GM21825 (cell line): ENCODE measurements around the gene TSHZ1.

Experiments
- ATAC-seq: cut with Tn5 transposase; IDR thresholded peaks from one replicate; pipeline ENCODE4 v1.9.1; 2021; ENCODE audit warnings: mild to moderate bottlenecking, moderate library complexity; ENCODE audit not compliant: unreplicated experiment

The TSHZ1 gene

DNA sequence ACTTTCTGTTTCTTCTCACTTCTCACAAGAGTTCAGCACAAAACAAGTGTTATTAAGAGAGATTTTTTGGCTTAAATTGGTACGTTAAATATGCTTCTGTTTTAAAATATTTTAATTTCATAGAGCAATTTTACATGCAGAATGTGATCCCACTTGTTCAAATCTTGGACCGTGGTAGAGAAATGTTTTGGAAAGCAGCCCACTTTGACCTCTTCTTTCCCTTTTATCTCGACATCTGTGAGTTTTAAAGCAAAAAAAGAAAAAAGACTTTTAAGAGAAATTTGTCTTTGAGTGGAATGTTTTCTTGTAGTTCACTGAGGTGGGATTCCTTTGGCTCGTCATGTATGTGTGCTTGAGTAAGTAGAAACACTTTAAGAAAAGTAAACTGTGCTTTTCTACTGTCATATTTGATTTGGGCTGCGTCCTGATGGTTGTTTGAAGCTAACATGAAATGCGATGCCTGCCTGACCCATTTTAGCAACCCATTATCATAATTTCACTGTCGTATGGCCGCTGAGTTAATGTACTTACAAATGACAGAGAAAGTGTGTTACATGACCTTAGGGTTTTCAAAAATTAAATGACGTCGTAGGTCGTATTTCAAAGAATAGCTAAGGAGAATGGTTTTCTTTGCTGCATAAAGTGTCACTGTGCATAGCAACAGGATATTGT lies 54.5 kb downstream of the TSHZ1 start:
- no peak for ATAC-seq

GRCh38 chr18:75265872-75266271 lies 55.3 kb downstream of the TSHZ1 start:
- no peak for ATAC-seq

- ATAC-seq = no peak
Observed at GRCh38 chr18:75267643-75268363, 57.2 kb downstream of the TSHZ1 start.

DNA sequence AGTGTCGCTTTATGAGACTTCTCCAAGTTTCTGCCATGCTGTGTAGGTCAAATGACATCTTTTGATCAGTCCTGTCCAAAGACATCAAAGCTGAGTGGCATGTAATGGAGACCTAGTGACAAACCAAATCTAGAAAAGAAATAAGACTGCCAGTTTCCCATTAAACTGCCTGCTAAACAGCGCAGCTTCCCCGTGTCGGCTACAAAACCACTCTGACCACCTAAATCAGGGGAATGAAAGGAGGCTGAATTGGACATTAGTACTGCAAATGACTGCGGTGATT lies 57.7 kb downstream of the TSHZ1 start:
- no peak for ATAC-seq

DNA sequence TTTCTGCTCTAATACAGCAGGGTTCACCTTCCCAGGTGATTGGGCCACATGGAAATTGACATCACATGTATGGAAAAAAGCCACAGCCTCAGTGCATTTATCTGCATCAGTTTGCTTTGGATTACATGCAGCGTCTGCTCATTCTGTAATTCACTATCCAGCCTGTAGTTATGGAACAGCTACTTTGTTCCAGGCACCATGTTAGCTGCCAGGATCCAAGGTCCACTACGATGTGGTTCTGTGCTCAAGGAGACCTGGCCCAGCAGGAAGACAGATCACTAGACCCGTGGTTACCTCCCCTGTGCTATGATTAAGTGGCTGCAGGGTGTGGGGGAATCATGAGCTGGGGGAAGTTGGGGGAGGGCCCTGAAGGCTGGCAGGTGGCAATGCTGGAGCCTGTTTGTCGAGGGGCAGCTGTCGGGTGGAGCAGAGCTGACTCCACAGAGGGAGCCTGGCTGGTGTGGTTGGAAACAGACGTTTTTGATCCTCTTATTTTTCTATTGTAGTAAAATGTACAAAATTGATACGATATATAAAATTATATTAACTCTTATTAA lies 58.6 kb downstream of the TSHZ1 start:
- ATAC-seq = no peak

- ATAC-seq = no peak
Observed at GRCh38 chr18:75269696-75270095, 59.1 kb downstream of the TSHZ1 start.

DNA sequence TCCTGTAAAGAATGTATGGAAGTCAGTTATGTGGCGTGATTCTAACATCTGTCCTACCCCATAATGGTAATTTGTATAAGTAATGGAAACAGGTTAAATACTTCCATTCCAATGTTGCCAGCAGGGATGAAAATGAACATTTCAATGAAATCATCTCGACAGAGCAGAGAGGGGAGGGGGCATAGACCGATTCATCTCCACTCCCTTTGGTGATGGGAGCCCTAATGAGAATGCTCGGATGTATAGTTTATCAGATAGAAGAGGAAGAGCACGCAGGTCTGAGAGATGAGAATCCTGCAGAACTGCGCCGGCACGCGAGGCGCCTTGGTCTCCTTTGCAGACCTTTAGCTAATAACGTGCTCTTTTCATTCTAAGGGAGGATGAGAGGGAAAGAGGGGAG lies 61.4 kb downstream of the TSHZ1 start:
- ATAC-seq = no peak

GRCh38 chr18:75273817-75274216 lies 63.2 kb downstream of the TSHZ1 start:
- no peak for ATAC-seq

- no peak for ATAC-seq
Observed at GRCh38 chr18:75275226-75275625, 64.6 kb downstream of the TSHZ1 start.

DNA sequence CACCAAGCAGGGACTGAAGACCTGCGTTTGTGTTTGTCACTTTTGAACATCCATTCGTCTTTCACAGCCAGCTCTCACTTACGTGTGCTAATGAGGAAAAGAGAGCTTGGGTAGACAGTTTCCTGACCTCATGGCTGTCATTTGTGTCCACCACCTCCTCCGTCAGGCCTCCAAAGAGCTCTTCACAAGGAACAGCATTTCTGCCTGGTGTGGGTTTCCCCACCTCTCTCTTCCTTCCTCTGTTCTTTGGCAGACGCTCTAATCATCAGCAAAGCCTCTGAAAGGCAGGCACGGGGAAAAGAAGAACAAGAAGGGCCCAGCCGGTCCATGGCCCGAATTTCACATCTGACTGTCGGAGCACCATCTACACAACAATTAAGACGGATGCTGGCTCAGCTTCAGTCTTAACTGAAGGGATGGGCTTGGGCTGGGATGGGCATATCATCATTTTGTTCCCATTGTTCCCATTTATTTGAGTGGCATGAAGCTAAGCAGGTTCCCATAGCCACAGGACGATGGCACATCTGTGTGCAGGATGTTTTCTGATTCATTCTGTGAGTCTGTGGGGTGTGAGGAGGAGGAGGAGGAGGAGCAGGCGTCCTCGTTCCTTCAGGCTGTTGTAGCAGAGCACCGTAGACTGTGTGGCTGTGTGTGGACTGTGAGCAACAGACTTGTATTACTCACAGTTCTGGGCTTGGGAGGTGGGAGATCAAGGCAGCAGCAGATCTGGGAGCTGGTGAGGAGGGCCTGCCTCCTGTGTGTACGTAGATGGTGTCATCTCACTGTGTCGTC lies 66.4 kb downstream of the TSHZ1 start:
- no peak for ATAC-seq

- ATAC-seq = no peak
Observed at GRCh38 chr18:75277610-75277928, 67.0 kb downstream of the TSHZ1 start.

DNA sequence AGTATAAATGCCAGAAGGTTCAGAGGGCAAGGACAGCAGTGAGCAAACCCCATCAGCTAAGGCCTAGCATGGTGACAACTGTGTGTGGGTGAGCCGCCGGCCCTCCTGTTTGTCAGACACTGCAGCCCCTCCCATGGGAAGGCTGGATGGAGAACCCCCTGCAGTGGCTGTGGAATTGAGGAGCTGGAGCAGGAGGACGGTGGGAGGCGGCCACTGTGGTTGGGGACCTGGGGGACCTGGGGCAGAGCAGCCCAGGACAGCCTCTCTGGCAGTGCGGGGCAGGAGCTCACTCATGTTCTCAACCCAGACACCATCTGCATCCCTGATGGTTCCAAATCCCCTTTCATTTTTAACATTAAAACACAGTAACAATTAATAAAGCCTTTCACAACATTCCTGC lies 68.8 kb downstream of the TSHZ1 start:
- no peak for ATAC-seq

DNA sequence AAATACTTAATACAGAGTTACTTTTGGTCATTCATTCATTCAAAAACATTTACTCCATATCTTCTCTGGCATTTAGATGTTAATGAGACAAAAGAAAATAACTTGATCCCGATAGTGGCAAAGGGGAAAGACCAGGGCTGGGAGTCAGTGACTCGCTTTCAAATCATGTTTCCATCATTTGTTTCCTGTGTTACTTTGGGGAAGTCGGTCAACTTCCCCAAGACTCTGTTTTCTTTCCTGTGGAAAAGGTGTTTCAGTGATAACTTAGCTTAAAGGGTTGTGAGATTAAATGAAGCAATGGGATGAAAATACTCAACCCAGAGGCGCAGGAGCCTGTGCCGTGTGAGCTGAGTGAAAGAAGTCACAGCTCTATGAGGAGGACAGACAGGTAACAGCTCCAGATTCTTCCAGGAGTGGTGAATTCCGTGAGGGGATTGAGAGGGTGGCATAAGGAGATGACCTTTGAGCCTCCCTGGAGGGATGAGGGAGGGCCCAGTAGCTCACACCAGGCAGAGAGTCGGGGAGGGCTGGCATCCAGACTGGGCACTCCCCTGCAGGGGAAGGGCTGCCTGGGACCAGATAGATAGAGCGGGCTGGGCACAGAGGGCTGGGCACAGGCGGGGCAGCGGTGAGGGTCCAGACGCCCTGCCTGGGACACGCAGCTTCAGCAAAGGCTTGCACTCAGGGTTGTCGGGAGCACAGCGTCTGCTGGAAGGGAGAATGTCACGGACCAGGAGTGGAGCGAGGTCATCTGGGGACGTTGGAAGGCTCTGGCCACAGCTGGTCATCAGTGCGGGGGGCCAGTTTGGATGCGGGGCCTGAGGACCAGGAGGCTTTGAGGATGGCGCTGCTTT lies 70.1 kb downstream of the TSHZ1 start:
- no peak for ATAC-seq

DNA sequence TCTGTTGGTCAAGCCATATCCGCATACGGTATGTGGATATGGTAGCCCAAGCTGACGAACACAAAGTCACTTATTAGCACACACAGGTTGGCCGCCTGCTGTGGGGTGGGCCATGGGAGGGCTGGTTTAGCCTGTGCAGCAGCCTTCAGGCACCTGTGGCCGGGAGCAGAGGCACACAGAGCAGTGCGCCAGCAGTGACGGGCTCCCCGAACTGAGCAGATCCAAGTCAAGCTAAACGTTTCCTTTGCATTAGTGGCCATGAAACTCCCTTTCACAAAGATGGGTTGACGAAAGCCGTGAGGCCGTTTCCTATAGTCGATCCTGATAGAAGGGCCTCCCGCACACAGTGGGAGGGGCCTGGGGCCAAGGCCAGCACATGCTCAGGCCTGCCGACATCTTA lies 72.1 kb downstream of the TSHZ1 start:
- no peak for ATAC-seq

- no peak for ATAC-seq
Observed at GRCh38 chr18:75283731-75284130, 73.1 kb downstream of the TSHZ1 start.

DNA sequence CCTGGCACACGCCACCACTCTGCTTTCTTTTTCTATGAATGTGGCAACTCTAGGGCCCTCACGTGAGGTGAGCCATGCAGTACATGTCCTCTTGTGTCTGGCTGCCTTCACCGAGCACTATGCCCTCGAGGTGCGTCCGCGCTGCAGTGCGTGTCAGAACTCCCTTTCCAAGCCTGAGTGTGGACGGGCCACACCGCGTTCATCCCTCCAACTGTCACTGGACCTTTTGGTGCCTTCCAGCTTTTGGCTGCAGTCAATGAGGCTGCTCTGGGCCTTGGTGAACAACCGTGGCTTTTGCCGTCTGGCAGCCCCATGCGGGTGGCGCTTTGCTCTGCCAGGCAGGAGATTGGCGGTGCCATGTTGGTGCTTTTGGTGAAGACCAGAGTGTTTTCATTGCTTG lies 74.0 kb downstream of the TSHZ1 start:
- ATAC-seq = no peak

- no peak for ATAC-seq
Observed at GRCh38 chr18:75285876-75286275, 75.3 kb downstream of the TSHZ1 start.

GRCh38 chr18:75287006-75287405 lies 76.4 kb downstream of the TSHZ1 start:
- no peak for ATAC-seq

- ATAC-seq = no peak
Observed at GRCh38 chr18:75287700-75288099, 77.1 kb downstream of the TSHZ1 start.

DNA sequence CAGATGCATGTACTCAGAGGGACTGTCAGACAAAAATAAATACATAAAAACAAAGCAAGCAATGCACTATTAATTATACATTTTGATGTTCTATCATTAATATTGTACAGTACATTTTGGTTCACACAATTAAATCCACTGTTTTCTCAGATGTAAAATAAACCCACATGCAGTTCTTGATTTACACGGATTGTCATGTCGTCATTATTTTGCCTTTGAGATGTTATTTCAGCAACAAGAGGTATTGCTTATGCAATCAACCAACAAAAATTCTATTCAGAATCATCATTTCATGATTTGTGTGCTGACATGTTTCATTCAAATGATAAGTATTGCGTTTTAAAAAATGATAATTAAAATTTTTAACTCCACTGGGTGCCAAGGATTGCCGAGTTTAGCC lies 79.2 kb downstream of the TSHZ1 start:
- no peak for ATAC-seq

GRCh38 chr18:75290737-75291358 lies 80.3 kb downstream of the TSHZ1 start:
- ATAC-seq = no peak
